Measurements from ENCODE around the gene SLC5A8. TPM values are rescaled to one million over a fixed set of nuclear protein-coding genes. Genes with fewer than 3 reads are reported as not detected.

SLC5A8 gene, protein sequence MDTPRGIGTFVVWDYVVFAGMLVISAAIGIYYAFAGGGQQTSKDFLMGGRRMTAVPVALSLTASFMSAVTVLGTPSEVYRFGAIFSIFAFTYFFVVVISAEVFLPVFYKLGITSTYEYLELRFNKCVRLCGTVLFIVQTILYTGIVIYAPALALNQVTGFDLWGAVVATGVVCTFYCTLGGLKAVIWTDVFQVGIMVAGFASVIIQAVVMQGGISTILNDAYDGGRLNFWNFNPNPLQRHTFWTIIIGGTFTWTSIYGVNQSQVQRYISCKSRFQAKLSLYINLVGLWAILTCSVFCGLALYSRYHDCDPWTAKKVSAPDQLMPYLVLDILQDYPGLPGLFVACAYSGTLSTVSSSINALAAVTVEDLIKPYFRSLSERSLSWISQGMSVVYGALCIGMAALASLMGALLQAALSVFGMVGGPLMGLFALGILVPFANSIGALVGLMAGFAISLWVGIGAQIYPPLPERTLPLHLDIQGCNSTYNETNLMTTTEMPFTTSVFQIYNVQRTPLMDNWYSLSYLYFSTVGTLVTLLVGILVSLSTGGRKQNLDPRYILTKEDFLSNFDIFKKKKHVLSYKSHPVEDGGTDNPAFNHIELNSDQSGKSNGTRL
- polyA plus RNA-seq = not detected

GRCh38 chr12:101209319-101210302 lies at the start of gene SLC5A8:
SLC5A8 (minus strand) TSS chr12:101210238; CDS start chr12:101209848, 390 bp downstream.
- peaks cover 2% of the 10 kb centered on the region for H3K36me3 Mint-ChIP-seq
- H3K4me1 Mint-ChIP-seq = no peaks in the 10 kb centered on the region
- peaks cover 23% of the 10 kb centered on the region for H3K27me3 Mint-ChIP-seq

DNA sequence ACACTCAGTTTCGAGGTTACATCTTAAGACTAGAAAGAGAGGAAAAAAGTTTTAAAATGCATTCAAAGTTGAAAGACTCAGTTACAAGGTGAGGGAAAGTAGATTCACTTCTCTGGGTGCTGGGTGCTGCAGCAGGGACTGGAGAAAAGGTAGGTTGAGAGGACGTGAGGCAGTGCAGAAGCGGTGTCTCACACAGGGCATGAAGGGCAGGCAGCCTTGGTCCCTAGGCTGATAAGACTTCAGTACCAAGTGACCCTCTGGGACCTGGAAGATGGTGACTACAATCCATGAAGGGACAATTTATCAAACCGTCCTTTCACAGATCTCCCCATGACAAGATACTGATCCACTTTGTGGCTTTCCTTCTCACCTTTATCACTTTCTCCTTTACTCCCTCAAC lies 47.3 kb upstream of the SLC5A8 start:
- Mint-ChIP-seq H3K4me1 (no peaks in the 10 kb centered on the region), H3K4me3 (no peak overlapping the region), H3K27ac (no peak overlapping the region), H3K27me3 (peaks cover 11% of the 10 kb centered on the region), H3K36me3 (no peaks in the 10 kb centered on the region), H3K9me3 (no peaks in the 10 kb centered on the region)

More at GRCh38 chr12:101209319-101210302, at the start of gene SLC5A8:
- H3K27ac Mint-ChIP-seq = no peak within 1 kb of the TSS
- H3K9me3 Mint-ChIP-seq = peaks cover 3 to 7% (median 6%) of the 10 kb centered on the region in 3 donors
- no peak within 1 kb of the TSS for H3K4me3 Mint-ChIP-seq

DNA sequence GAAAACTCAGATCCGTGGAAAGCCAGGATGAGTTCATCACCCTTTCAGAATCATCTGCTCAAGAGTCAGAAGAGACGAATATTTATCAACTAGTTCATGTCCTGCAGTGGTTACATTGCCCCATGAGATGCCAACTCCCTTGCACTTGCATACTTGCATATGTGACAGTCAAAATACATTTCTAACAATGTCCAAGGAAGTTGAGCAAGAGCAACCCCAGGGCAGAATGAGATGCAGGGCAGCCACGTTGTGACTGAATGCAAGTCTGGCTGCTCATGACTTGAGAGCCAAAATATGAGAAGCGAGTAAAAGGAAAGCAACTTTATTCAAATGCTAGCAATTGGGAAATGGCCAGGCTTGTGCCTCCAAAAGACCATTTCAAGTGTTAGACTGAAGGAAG lies 46.2 kb upstream of the SLC5A8 start:
- no peaks in the 10 kb centered on the region for H3K4me1 Mint-ChIP-seq
- no peak overlapping the region for H3K27ac Mint-ChIP-seq
- H3K4me3 Mint-ChIP-seq = no peak overlapping the region

DNA sequence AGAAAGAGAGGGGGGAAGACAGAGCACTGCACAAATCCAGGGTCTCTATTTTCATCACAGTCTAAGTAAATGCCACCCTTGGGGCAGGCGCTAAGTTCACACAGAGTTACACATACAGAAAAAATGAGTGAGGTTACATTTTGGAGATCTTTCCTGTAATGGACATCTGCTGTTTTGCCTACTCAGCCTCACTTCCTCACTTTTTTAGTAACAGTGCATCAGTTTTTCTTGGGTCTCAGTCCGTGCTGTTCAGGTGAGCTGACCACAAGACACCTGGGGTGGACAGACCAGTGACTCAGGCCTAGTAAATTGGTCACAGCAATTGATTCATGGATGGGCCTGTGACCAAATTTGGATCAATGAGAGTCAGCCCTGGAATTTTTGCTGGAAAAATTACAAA lies 33.6 kb upstream of the SLC5A8 start:
- peaks cover 0 to under 1% (median under 1%) of the 10 kb centered on the region in 3 donors for H3K9me3 Mint-ChIP-seq
- H3K4me1 Mint-ChIP-seq = no peaks in the 10 kb centered on the region
- H3K27ac Mint-ChIP-seq = no peak overlapping the region
- H3K36me3 Mint-ChIP-seq = no peaks in the 10 kb centered on the region
- H3K4me3 Mint-ChIP-seq = no peak overlapping the region
- peaks cover under 1% of the 10 kb centered on the region for H3K27me3 Mint-ChIP-seq

More for the DNA sequence above, 46.2 kb upstream of the SLC5A8 start:
- Mint-ChIP-seq H3K36me3 (no peaks in the 10 kb centered on the region), H3K27me3 (peaks cover 11% of the 10 kb centered on the region), H3K9me3 (no peaks in the 10 kb centered on the region)

- no peaks in the 10 kb centered on the region for H3K4me1 Mint-ChIP-seq
Observed at GRCh38 chr12:101243074-101243473, 33.0 kb upstream of the SLC5A8 start.

DNA sequence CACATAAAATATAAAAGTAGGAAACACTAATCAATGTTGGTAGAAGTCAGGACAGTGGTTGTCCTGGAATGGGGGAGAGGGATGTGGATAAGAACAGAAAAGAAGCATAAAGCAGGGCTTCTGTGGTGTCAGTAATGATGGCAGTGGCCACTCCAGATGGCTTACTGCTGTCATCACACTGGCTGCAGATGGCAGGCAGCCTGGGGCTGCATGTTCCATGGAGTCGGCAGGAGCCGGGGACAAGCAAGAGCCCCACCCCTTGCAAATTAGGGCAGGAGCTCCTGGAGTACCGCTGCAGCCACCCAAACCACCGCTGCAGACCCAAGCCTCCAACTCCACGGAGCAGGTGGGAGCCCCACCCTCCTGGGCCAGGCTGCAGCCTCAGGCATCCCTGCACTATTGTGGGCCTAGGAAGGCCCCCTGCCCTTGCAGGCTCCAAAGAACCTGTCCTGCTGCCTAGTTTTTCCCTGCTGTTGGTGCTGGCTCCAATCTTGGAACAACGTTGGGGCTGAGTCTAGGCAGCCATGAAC lies 28.8 kb upstream of the SLC5A8 start:
- peaks cover 0 to 8% (median 0%) of the 10 kb centered on the region in 3 donors for H3K4me1 Mint-ChIP-seq
- no peaks in the 10 kb centered on the region for H3K36me3 Mint-ChIP-seq
- H3K4me3 Mint-ChIP-seq = no peak overlapping the region
- H3K27ac Mint-ChIP-seq = no peak overlapping the region
- peaks cover 0 to 3% (median 1%) of the 10 kb centered on the region in 3 donors for H3K9me3 Mint-ChIP-seq
- H3K27me3 Mint-ChIP-seq = peaks cover 3% of the 10 kb centered on the region

More at GRCh38 chr12:101243074-101243473, 33.0 kb upstream of the SLC5A8 start:
- H3K27ac Mint-ChIP-seq = no peak overlapping the region
- H3K36me3 Mint-ChIP-seq = no peaks in the 10 kb centered on the region
- H3K9me3 Mint-ChIP-seq = peaks cover 0 to 3% (median 1%) of the 10 kb centered on the region in 3 donors
- H3K27me3 Mint-ChIP-seq = peaks cover 3% of the 10 kb centered on the region
- H3K4me3 Mint-ChIP-seq = no peak overlapping the region

- H3K27me3 Mint-ChIP-seq = peaks cover 3% of the 10 kb centered on the region
- peaks cover 0 to 3% (median 1%) of the 10 kb centered on the region in 3 donors for H3K9me3 Mint-ChIP-seq
- H3K4me1 Mint-ChIP-seq = peaks cover 0 to 8% (median 0%) of the 10 kb centered on the region in 3 donors
- no peak overlapping the region for H3K4me3 Mint-ChIP-seq
- no peaks in the 10 kb centered on the region for H3K36me3 Mint-ChIP-seq
- no peak overlapping the region for H3K27ac Mint-ChIP-seq
Observed at GRCh38 chr12:101238306-101238705, 28.3 kb upstream of the SLC5A8 start.

- Mint-ChIP-seq H3K4me1 (peaks cover 0 to 13% (median 0%) of the 10 kb centered on the region in 3 donors), H3K27me3 (peaks cover 6% of the 10 kb centered on the region), H3K36me3 (no peaks in the 10 kb centered on the region), H3K27ac (no peak overlapping the region), H3K9me3 (peaks cover 0 to 3% (median 1%) of the 10 kb centered on the region in 3 donors), H3K4me3 (no peak overlapping the region)
Observed at GRCh38 chr12:101235686-101236085, 25.6 kb upstream of the SLC5A8 start.

- Mint-ChIP-seq H3K4me1 (peaks cover 0 to 13% (median 0%) of the 10 kb centered on the region in 3 donors), H3K36me3 (no peaks in the 10 kb centered on the region), H3K9me3 (no peaks in the 10 kb centered on the region), H3K27me3 (peaks cover 5% of the 10 kb centered on the region), H3K27ac (no peak overlapping the region), H3K4me3 (no peak overlapping the region)
Observed at GRCh38 chr12:101231636-101232035, 21.6 kb upstream of the SLC5A8 start.

GRCh38 chr12:101230547-101230946 lies 20.5 kb upstream of the SLC5A8 start:
- Mint-ChIP-seq H3K27ac (no peak overlapping the region), H3K4me1 (peaks cover 0 to 8% (median 0%) of the 10 kb centered on the region in 3 donors), H3K27me3 (peaks cover 5% of the 10 kb centered on the region), H3K9me3 (no peaks in the 10 kb centered on the region), H3K36me3 (no peaks in the 10 kb centered on the region), H3K4me3 (no peak overlapping the region)

GRCh38 chr12:101229841-101230241 lies 19.8 kb upstream of the SLC5A8 start:
- H3K27me3 Mint-ChIP-seq = peaks cover 7% of the 10 kb centered on the region
- H3K4me3 Mint-ChIP-seq = no peak overlapping the region
- H3K4me1 Mint-ChIP-seq = peaks cover 0 to 6% (median 0%) of the 10 kb centered on the region in 3 donors
- H3K27ac Mint-ChIP-seq = no peak overlapping the region
- H3K9me3 Mint-ChIP-seq = no peaks in the 10 kb centered on the region
- H3K36me3 Mint-ChIP-seq = no peaks in the 10 kb centered on the region

GRCh38 chr12:101221301-101221700 lies 11.3 kb upstream of the SLC5A8 start:
- peaks cover 8% of the 10 kb centered on the region for H3K27me3 Mint-ChIP-seq
- no peak overlapping the region for H3K27ac Mint-ChIP-seq
- no peak overlapping the region for H3K4me3 Mint-ChIP-seq
- peaks cover 0 to 4% (median 0%) of the 10 kb centered on the region in 3 donors for H3K9me3 Mint-ChIP-seq
- no peaks in the 10 kb centered on the region for H3K4me1 Mint-ChIP-seq
- H3K36me3 Mint-ChIP-seq = peaks cover 2% of the 10 kb centered on the region

GRCh38 chr12:101216810-101217209 lies 6.8 kb upstream of the SLC5A8 start:
- Mint-ChIP-seq H3K27me3 (peaks cover 4% of the 10 kb centered on the region), H3K4me3 (no peak overlapping the region), H3K36me3 (peaks cover 2% of the 10 kb centered on the region), H3K4me1 (no peaks in the 10 kb centered on the region), H3K27ac (no peak overlapping the region), H3K9me3 (peaks cover 10 to 14% (median 12%) of the 10 kb centered on the region in 3 donors)

- peaks cover 2% of the 10 kb centered on the region for H3K36me3 Mint-ChIP-seq
- no peaks in the 10 kb centered on the region for H3K9me3 Mint-ChIP-seq
- H3K4me1 Mint-ChIP-seq = no peaks in the 10 kb centered on the region
- no peak overlapping the region for H3K27ac Mint-ChIP-seq
- H3K4me3 Mint-ChIP-seq = no peak overlapping the region
- H3K27me3 Mint-ChIP-seq = peaks cover 22% of the 10 kb centered on the region
Observed at GRCh38 chr12:101207086-101207780, 2.8 kb downstream of the SLC5A8 start.
